ENCODE data around the gene EIF4E1B.

The EIF4E1B gene

GRCh38 chr5:176662371-176663333 is 32.2 kb downstream of the EIF4E1B start:
- no peak for DNase-seq (ENCODE audit: low read depth in 1 of 2, low spot score in 1 of 2)

GRCh38 chr5:176663566-176663965 is 33.1 kb downstream of the EIF4E1B start:
- DNase-seq (ENCODE audit: low read depth in 1 of 2, low spot score in 1 of 2): no peak

- no peak for DNase-seq (ENCODE audit: low read depth in 1 of 2, low spot score in 1 of 2)
Measured at GRCh38 chr5:176664479-176664878, 34.0 kb downstream of the EIF4E1B start.

- DNase-seq (ENCODE audit: low read depth in 1 of 2, low spot score in 1 of 2): no peak
Measured at GRCh38 chr5:176664886-176665285, 34.4 kb downstream of the EIF4E1B start.

GRCh38 chr5:176665517-176665916 is 35.0 kb downstream of the EIF4E1B start:
- DNase-seq (ENCODE audit: low read depth in 1 of 2, low spot score in 1 of 2): no peak

GRCh38 chr5:176667637-176668036 is 37.2 kb downstream of the EIF4E1B start:
- no peak for DNase-seq (ENCODE audit: low read depth in 1 of 2, low spot score in 1 of 2)

GRCh38 chr5:176670449-176670848 is 40.0 kb downstream of the EIF4E1B start:
- DNase-seq (ENCODE audit: low read depth in 1 of 2, low spot score in 1 of 2): no peak

- DNase-seq (ENCODE audit: low read depth in 1 of 2, low spot score in 1 of 2): no peak
Measured at GRCh38 chr5:176671399-176671798, 40.9 kb downstream of the EIF4E1B start.

GRCh38 chr5:176671890-176672747 is 41.6 kb downstream of the EIF4E1B start:
- no peak for DNase-seq (ENCODE audit: low read depth in 1 of 2, low spot score in 1 of 2)

GRCh38 chr5:176673651-176674583 is 43.4 kb downstream of the EIF4E1B start:
- DNase-seq (ENCODE audit: low read depth in 1 of 2, low spot score in 1 of 2): no peak

- DNase-seq (ENCODE audit: low read depth in 1 of 2, low spot score in 1 of 2): no peak
Measured at GRCh38 chr5:176674799-176675198, 44.3 kb downstream of the EIF4E1B start.

GRCh38 chr5:176675676-176676360 is 45.3 kb downstream of the EIF4E1B start:
- DNase-seq (ENCODE audit: low read depth in 1 of 2, low spot score in 1 of 2): no peak

GRCh38 chr5:176676361-176676824 is 45.9 kb downstream of the EIF4E1B start:
- DNase-seq (ENCODE audit: low read depth in 1 of 2, low spot score in 1 of 2): no peak

GRCh38 chr5:176677209-176677939 is 46.9 kb downstream of the EIF4E1B start:
- DNase-seq (ENCODE audit: low read depth in 1 of 2, low spot score in 1 of 2): no peak

GRCh38 chr5:176678584-176678983 is 48.1 kb downstream of the EIF4E1B start:
- DNase-seq (ENCODE audit: low read depth in 1 of 2, low spot score in 1 of 2): no peak

GRCh38 chr5:176679365-176680225 is 49.1 kb downstream of the EIF4E1B start:
- no peak for DNase-seq (ENCODE audit: low read depth in 1 of 2, low spot score in 1 of 2)

- DNase-seq (ENCODE audit: low read depth in 1 of 2, low spot score in 1 of 2): no peak
Measured at GRCh38 chr5:176680226-176680563, 49.7 kb downstream of the EIF4E1B start.

GRCh38 chr5:176682016-176682531 is 51.6 kb downstream of the EIF4E1B start:
- DNase-seq (ENCODE audit: low read depth in 1 of 2, low spot score in 1 of 2): no peak

Measured in stimulated activated CD4-positive, alpha-beta T cell treated with anti-CD3 and anti-CD28 coated beads, Interleukin-15, amount 100 ng/mL, for 1 hour (primary cell).